ENCODE measurements around the gene PTPRD.

Gene PTPRD

DNA sequence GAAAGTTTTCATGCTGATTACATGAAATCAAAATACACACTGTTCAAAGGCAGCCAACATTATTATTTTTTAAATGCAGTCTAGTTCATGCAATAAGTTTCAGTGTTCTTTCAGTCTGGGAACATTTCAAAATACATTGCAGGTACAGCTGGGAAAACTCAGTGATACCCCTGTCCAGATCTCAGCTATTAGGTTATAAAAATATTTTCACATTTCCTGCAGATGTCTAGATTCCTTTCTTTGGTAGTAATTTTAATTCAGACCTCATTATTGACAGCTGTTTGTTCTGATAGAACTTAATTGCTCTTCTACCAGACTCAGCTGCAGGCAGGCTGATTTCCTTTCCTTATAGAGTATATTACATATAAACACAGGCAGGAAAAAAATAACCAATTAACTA is 2256.4 kb downstream of the PTPRD start:
- no peak overlapping the region for H3K4me3 ChIP-seq (ENCODE audit: low read depth, low read length)
- TF ChIP-seq, protein P1, sequence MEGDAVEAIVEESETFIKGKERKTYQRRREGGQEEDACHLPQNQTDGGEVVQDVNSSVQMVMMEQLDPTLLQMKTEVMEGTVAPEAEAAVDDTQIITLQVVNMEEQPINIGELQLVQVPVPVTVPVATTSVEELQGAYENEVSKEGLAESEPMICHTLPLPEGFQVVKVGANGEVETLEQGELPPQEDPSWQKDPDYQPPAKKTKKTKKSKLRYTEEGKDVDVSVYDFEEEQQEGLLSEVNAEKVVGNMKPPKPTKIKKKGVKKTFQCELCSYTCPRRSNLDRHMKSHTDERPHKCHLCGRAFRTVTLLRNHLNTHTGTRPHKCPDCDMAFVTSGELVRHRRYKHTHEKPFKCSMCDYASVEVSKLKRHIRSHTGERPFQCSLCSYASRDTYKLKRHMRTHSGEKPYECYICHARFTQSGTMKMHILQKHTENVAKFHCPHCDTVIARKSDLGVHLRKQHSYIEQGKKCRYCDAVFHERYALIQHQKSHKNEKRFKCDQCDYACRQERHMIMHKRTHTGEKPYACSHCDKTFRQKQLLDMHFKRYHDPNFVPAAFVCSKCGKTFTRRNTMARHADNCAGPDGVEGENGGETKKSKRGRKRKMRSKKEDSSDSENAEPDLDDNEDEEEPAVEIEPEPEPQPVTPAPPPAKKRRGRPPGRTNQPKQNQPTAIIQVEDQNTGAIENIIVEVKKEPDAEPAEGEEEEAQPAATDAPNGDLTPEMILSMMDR (IDR thresholded peaks at IDR 0.05; ENCODE audit: insufficient read depth, low read depth, low read length, missing control alignments): no peak
- DNase-seq (ENCODE audit: low read depth): no peak

DNA sequence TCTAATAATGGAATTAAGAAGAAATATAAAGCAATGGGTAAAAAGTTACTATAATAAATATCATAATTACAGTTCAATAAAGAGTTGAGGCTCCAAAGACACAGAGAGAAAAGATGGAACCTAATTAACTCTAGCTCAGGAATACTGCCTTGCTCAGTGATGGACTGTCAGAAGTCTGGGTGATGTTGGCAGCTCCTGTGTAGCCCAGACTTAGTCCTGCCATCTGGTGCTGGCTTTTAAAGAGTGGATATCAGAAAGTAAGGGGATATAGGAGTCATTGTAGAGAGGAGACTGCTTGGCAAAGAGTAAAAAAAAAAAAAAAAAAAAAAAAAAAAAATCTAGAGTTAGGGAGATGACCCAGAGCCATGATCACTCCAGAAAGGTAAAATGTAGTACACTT is 2261.4 kb downstream of the PTPRD start:
- DNase-seq (ENCODE audit: low read depth): no peak
- TF ChIP-seq, protein P1 (IDR thresholded peaks at IDR 0.05; ENCODE audit: insufficient read depth, low read depth, low read length, missing control alignments): no peak

DNA sequence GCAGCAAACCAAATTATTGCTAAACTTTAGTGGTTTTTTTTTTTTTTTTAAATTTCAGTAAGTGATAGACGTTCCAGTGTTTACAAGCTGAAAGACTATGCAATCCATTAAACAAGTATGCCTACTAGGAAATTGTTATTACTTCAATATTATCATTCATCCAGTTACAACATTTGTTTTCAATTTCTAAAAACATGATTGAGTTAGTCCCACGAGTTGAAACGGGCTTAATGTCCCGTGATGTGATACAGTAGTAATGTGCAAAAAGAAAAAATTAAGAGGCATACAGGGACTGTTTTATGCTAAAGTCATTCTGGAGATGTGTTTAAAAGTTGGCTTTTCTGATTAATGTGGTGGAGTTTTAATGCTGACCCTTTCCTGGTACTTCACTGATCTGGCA is 2262.9 kb downstream of the PTPRD start:
- no peak for DNase-seq (ENCODE audit: low read depth)
- TF ChIP-seq, protein P1 (IDR thresholded peaks at IDR 0.05; ENCODE audit: insufficient read depth, low read depth, low read length, missing control alignments): no peak
- no peak overlapping the region for H3K4me3 ChIP-seq (ENCODE audit: low read depth, low read length)

More for the DNA sequence above, 2261.4 kb downstream of the PTPRD start:
- no peak overlapping the region for H3K4me3 ChIP-seq (ENCODE audit: low read depth, low read length)

DNA sequence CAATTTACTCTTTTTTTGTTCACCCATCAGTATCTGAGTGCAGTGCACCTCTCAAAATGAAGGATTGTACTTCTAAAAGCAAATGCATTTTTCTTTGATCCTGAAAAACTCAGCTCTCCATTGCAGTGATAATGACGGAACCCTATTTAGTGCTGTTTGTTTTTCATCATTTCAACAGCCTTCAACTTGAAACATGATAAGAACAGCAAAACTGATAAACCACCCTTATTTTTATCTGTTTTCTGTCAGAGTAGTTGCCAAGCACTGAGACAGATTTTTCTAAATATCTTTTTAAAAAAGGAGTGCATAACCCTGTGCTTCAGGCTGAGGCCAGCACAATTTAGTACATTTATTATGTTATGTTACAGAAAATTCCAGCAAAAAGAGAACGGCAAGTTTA is 2263.4 kb downstream of the PTPRD start:
- TF ChIP-seq, protein P1 (IDR thresholded peaks at IDR 0.05; ENCODE audit: insufficient read depth, low read depth, low read length, missing control alignments): no peak
- H3K4me3 ChIP-seq (ENCODE audit: low read depth, low read length): no peak overlapping the region
- DNase-seq (ENCODE audit: low read depth): no peak

DNA sequence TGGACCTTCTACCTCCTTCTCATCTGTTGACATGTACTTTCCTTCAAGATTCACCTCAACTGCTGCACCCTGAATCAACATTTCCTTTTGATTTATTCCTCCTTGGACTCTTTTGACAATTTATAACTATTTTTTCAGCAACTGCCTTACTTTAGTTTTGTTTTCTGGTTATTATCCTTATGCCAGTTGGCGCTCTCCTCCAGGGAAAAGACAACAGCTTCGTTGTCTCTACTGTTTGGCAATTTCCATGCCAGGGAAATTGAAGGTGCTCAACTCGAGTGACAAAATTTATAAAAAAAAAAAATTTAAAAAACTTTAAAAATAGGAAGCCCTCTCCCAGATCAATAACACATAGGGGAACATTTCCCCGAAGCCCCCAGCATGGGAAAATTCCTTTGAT is 2264.0 kb downstream of the PTPRD start:
- TF ChIP-seq, protein P1 (IDR thresholded peaks at IDR 0.05; ENCODE audit: insufficient read depth, low read depth, low read length, missing control alignments): no peak
- no peak overlapping the region for H3K4me3 ChIP-seq (ENCODE audit: low read depth, low read length)
- no peak for DNase-seq (ENCODE audit: low read depth)

DNA sequence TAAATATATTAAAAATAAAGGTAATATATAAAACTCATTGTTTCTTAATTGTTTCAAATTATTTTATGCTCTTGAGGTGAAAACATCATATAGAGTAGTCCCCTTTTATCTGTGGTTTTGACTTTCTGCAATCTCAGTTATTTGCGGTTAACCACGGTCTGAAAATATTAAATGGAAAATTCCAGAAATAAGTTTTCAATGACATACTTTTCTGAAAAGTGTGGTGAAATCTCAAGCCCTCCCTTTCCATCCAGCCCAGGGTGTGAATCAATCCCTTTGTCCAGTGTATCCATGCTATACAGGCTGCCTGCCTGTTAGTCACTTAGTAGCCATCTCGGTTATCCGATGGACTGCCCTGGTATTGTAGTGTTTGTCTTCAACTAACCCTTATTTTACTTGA is 2266.5 kb downstream of the PTPRD start:
- no peak for DNase-seq (ENCODE audit: low read depth)
- TF ChIP-seq, protein P1 (IDR thresholded peaks at IDR 0.05; ENCODE audit: insufficient read depth, low read depth, low read length, missing control alignments): no peak
- no peak overlapping the region for H3K4me3 ChIP-seq (ENCODE audit: low read depth, low read length)

DNA sequence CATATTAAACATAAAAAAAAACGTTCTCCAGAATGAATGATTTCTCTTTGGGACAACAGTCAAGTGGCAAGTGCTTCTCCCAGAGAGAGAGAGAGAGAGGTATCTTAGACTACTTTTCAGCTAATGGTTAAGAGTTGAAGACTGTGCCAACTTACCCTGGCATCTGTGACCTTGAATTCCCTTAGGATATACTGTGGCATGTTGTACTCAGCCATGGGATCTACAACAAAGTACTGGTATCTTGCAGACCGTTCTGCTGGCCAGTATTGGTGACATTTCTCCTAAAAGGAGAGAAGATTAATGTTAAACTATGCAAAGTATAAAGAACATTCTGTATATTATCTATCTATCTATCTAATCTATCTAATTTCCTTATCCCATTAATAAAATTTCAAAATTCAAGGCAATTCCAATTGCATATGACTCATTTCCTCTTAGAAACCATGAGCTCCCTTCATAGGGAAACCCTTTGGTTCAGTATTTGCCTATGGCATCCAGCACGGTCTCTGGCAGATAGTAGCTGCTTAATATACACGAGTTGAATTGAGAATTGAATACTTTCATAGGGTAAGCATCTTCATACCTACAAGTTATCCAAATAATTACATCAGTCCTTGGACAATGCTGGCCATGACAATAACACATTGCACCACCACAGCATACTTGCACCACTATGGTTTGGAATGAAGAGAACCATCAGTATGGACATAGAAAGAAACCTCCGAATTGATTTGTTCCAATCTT is 2273.9 kb downstream of the PTPRD start:
- TF ChIP-seq, protein P1 (IDR thresholded peaks at IDR 0.05; ENCODE audit: insufficient read depth, low read depth, low read length, missing control alignments): no peak
- no peak for DNase-seq (ENCODE audit: low read depth)
- H3K4me3 ChIP-seq (ENCODE audit: low read depth, low read length): no peak overlapping the region
